ENCODE results near the gene ARID4B. TPM values are rescaled to one million over a fixed set of nuclear protein-coding genes. Genes with fewer than 3 reads are reported as not detected.
"Not testable (repeated sequence)": the region's sequence is repeated elsewhere in the genome, so short reads cannot be mapped to it uniquely, and the experiment has no call there.

ARID4B gene
- total and polyA plus RNA-seq, 2 donors (not counting 3 experiments of a cell fraction or from before 2014, with no cell fraction given), result 6.7 to 40.7 TPM

GRCh38 chr1:235259133-235259778, 68.7 kb downstream of the ARID4B start:
- Histone ChIP-seq H3K9me3 (replicated peaks; ENCODE audit: control insufficient read depth, insufficient read depth, low read length) (no peaks in the 10 kb centered on the region), H3K9me1 (replicated peaks; ENCODE audit: control insufficient read depth, extremely low read depth, insufficient read depth, low read length) (no peaks in the 10 kb centered on the region), H3K27me3 (ENCODE audit: control insufficient read depth in 2 of 2, insufficient read depth in 2 of 2, low read length in 2 of 2) (no peaks in the 10 kb centered on the region), H3K36me3 (ENCODE audit: control insufficient read depth in 2 of 2, extremely low read depth in 1 of 2, insufficient read depth in 2 of 2, low read length in 2 of 2) (peaks cover 0 to 4% of the 10 kb centered on the region in 2 experiments), H4K20me1 (replicated peaks; ENCODE audit: control insufficient read depth, extremely low read depth, insufficient read depth, low read length) (peaks cover 5% of the 10 kb centered on the region), H3K4me2 (ENCODE audit: insufficient read depth, low read length) (no peak overlapping the region), H3K79me2 (ENCODE audit: control insufficient read depth, insufficient read depth, low read length) (peaks cover 43% of the 10 kb centered on the region), H3K9ac (replicated peaks; ENCODE audit: extremely low read depth, insufficient read depth, low read length) (no peak overlapping the region), H3K4me1 (ENCODE audit: control insufficient read depth, extremely low read depth, insufficient read depth, low read length) (no peaks in the 10 kb centered on the region), H3K27ac (ENCODE audit: insufficient read depth, low read depth, low read length) (no peak overlapping the region), H3K4me3 (replicated peaks in 1 of 3; ENCODE audit: insufficient read depth in 1 of 3, low read depth in 1 of 3, low read length in 3 of 3) (no peak overlapping the region), H2AFZ (ENCODE audit: low read depth, low read length) (no peak overlapping the region)
- TF ChIP-seq FOS (IDR thresholded peaks at IDR 0.05; ENCODE audit: borderline replicate concordance, insufficient read depth, low read length), result no peak
- intact Hi-C loops (cut with micrococcal nuclease), result no loop called here
- no TSS peak for BruUV-seq (replicated peaks)
- dilution Hi-C loops (cut with MboI; ENCODE audit: extremely low pct_ligation_motif_present, low sequenced_read_pairs), result no loop called here
- POLR2A ChIA-PET, result no interaction called here
- FAIRE-seq (no peak), DNase-seq (ENCODE audit: low read depth, low spot score) (no peak)
- CTCF ChIA-PET, result interaction anchor here (0.8 to 2.1 kb wide), 8 partner anchors 12 to 165 kb away, joined by 3 to 12 read pairs (median 4); partner anchors contain the start of gene GGPS1

GRCh38 chr1:235258068-235258467, 69.9 kb downstream of the ARID4B start:
- H3K27ac ChIP-seq (ENCODE audit: insufficient read depth, low read depth, low read length); FAIRE-seq; H3K4me3 ChIP-seq (replicated peaks in 1 of 3; ENCODE audit: insufficient read depth in 1 of 3, low read depth in 1 of 3, low read length in 3 of 3); BruUV-seq (replicated peaks); H2AFZ ChIP-seq (ENCODE audit: low read depth, low read length); DNase-seq (ENCODE audit: low read depth, low spot score); POLR2A ChIA-PET; H3K9me3 ChIP-seq (replicated peaks; ENCODE audit: control insufficient read depth, insufficient read depth, low read length); H3K4me2 ChIP-seq (ENCODE audit: insufficient read depth, low read length); dilution Hi-C loops (cut with MboI; ENCODE audit: extremely low pct_ligation_motif_present, low sequenced_read_pairs); H3K9me1 ChIP-seq (replicated peaks; ENCODE audit: control insufficient read depth, extremely low read depth, insufficient read depth, low read length); H3K36me3 ChIP-seq (ENCODE audit: control insufficient read depth in 2 of 2, extremely low read depth in 1 of 2, insufficient read depth in 2 of 2, low read length in 2 of 2); H3K9ac ChIP-seq (replicated peaks; ENCODE audit: extremely low read depth, insufficient read depth, low read length); H3K4me1 ChIP-seq (ENCODE audit: control insufficient read depth, extremely low read depth, insufficient read depth, low read length); intact Hi-C loops (cut with micrococcal nuclease); H3K27me3 ChIP-seq (ENCODE audit: control insufficient read depth in 2 of 2, insufficient read depth in 2 of 2, low read length in 2 of 2); H4K20me1 ChIP-seq (replicated peaks; ENCODE audit: control insufficient read depth, extremely low read depth, insufficient read depth, low read length): not testable (repeated sequence)
- H3K79me2 ChIP-seq (ENCODE audit: control insufficient read depth, insufficient read depth, low read length), result peaks cover 33% of the 10 kb centered on the region
- CTCF ChIA-PET, result interaction anchor here (0.8 to 2.1 kb wide), 6 partner anchors 11 to 159 kb away, joined by 3 to 12 read pairs (median 6); partner anchors contain the start of gene GGPS1
